Esophagus (tissue), 2 donors: ENCODE measurements around the gene C5AR2. TPM values are rescaled to one million over a fixed set of nuclear protein-coding genes. Genes with fewer than 3 reads are reported as not detected.
"Not testable (repeated sequence)": the region's sequence is repeated elsewhere in the genome, so short reads cannot be mapped to it uniquely, and the experiment has no call there.

Experiments
- H3K27ac ChIP-seq, 2 donors: one replicate each; pipeline ENCODE4 v1.5.1; 2013; ENCODE audit warnings: low read depth in 2 of 2, mild to moderate bottlenecking in 2 of 2, inconsistent platforms in 1 of 2, low read length in 1 of 2, moderate library complexity in 1 of 2
- H3K27me3 ChIP-seq, 2 donors: one replicate each; pipeline ENCODE4 v1.6.1; 2013; ENCODE audit warnings: low read length in 2 of 2, control low read depth in 1 of 2, mild to moderate bottlenecking in 1 of 2; ENCODE audit not compliant: insufficient read depth in 2 of 2, control insufficient read depth in 1 of 2
- H3K36me3 ChIP-seq, 2 donors: one replicate each; pipeline ENCODE4 v1.6.1; 2013; ENCODE audit warnings: low read length in 1 of 2; ENCODE audit not compliant: control insufficient read depth in 2 of 2, insufficient read depth in 2 of 2
- H3K4me1 ChIP-seq, 2 donors: one replicate each; pipeline ENCODE4 v1.6.1; 2013; ENCODE audit warnings: low read length in 1 of 2; ENCODE audit not compliant: control insufficient read depth in 2 of 2, insufficient read depth in 2 of 2
- H3K4me3 ChIP-seq, 2 donors: one replicate each; pipeline ENCODE4 v1.5.1; 2013; ENCODE audit warnings: low read length in 2 of 2, mild to moderate bottlenecking in 2 of 2, low read depth in 1 of 2, moderate library complexity in 1 of 2
- H3K9me3 ChIP-seq, 2 donors: one replicate each; pipeline ENCODE4 v1.6.1; 2013; ENCODE audit warnings: mild to moderate bottlenecking in 2 of 2, low read depth in 1 of 2, low read length in 1 of 2, moderate library complexity in 1 of 2; ENCODE audit not compliant: control insufficient read depth in 2 of 2, insufficient read depth in 1 of 2
- WGBS, 2 donors: extraction: QIAGEN DNeasy Blood & Tissue Kit; methylation state at CpG; one replicate each; pipeline ENCODE4 v1.1.7; 2013; 5-methylcytosine and 5-hydroxymethylcytosine counted together
- polyA plus RNA-seq, 2 donors: library from polyadenylated mRNA; stranded (reverse); fragments of 200-250 nt; gene quantifications; one replicate each; pipeline ENCODE4 v1.2.3, GENCODE V29; 2013
- donor health status: healthy with polysubstance abuse.
- donor health status: Bipolar disorder and iron deficiency.

The C5AR2 gene
- polyA plus RNA-seq, 2 donors: 0.12 to 0.29 TPM

- Histone ChIP-seq H3K27ac (no peak overlapping the region), H3K4me3 (no peak overlapping the region), H3K27me3 (no peaks in the 10 kb centered on the region), H3K4me1 (no peaks in the 10 kb centered on the region), H3K9me3 (no peaks in the 10 kb centered on the region), H3K36me3 (peaks cover 19 to 70% of the 10 kb centered on the region in 2 donors)
- WGBS, 2 donors: 91 to 92% methylated on average over 23 of the region's 23 CpGs
Measured at GRCh38 chr19:47379381-47379938, 47.5 kb downstream of the C5AR2 start.

- peaks cover 18 to 59% of the 10 kb centered on the region in 2 donors for H3K36me3 ChIP-seq
- H3K4me1 ChIP-seq: no peaks in the 10 kb centered on the region
- no peak overlapping the region for H3K27ac ChIP-seq
- no peaks in the 10 kb centered on the region for H3K9me3 ChIP-seq
- 94 to 95% methylated on average over 6 of the region's 6 CpGs for WGBS, 2 donors
- no peaks in the 10 kb centered on the region for H3K27me3 ChIP-seq
- no peak overlapping the region for H3K4me3 ChIP-seq
Measured at GRCh38 chr19:47380559-47380958, 48.6 kb downstream of the C5AR2 start.

- no peak overlapping the region for H3K4me3 ChIP-seq
- no peaks in the 10 kb centered on the region for H3K9me3 ChIP-seq
- H3K27me3 ChIP-seq: no peaks in the 10 kb centered on the region
- no peak overlapping the region for H3K27ac ChIP-seq
- no peaks in the 10 kb centered on the region for H3K4me1 ChIP-seq
- peaks cover 12 to 53% of the 10 kb centered on the region in 2 donors for H3K36me3 ChIP-seq
- 86 to 88% methylated on average over 14 of the region's 14 CpGs for WGBS, 2 donors
Measured at GRCh38 chr19:47381121-47381520, 49.1 kb downstream of the C5AR2 start.

GRCh38 chr19:47381653-47382279, 49.8 kb downstream of the C5AR2 start:
- H3K4me3 ChIP-seq: no peak overlapping the region
- H3K27ac ChIP-seq: no peak overlapping the region
- peaks cover 12 to 47% of the 10 kb centered on the region in 2 donors for H3K36me3 ChIP-seq
- WGBS, 2 donors: 71 to 78% methylated on average over 11 of the region's 11 CpGs
- H3K9me3 ChIP-seq: no peaks in the 10 kb centered on the region
- no peaks in the 10 kb centered on the region for H3K4me1 ChIP-seq
- H3K27me3 ChIP-seq: no peaks in the 10 kb centered on the region

- H3K36me3 ChIP-seq: peaks cover 12 to 31% of the 10 kb centered on the region in 2 donors
- not testable (repeated sequence) for H3K9me3 ChIP-seq, H3K27ac ChIP-seq, H3K27me3 ChIP-seq, H3K4me1 ChIP-seq, H3K4me3 ChIP-seq
- 80 to 82% methylated on average over 5 of the region's 5 CpGs for WGBS, 2 donors
Measured at GRCh38 chr19:47383890-47384289, 51.9 kb downstream of the C5AR2 start.

GRCh38 chr19:47384533-47384932, 52.6 kb downstream of the C5AR2 start:
- H3K27me3 ChIP-seq, H3K9me3 ChIP-seq, H3K4me1 ChIP-seq, H3K4me3 ChIP-seq, H3K27ac ChIP-seq: not testable (repeated sequence)
- 74 to 87% methylated on average over 4 of the region's 4 CpGs for WGBS, 2 donors
- H3K36me3 ChIP-seq: peaks cover 12 to 26% of the 10 kb centered on the region in 2 donors

- not testable (repeated sequence) for H3K9me3 ChIP-seq, H3K27me3 ChIP-seq, H3K36me3 ChIP-seq, H3K4me1 ChIP-seq, H3K27ac ChIP-seq, H3K4me3 ChIP-seq
- 84 to 87% methylated on average over 12 of the region's 12 CpGs for whole genome bisulfite sequencing, 2 donors
Measured at GRCh38 chr19:47386582-47386981, 54.6 kb downstream of the C5AR2 start.

- H3K36me3 ChIP-seq: not testable (repeated sequence)
- 61 to 77% methylated on average over 3 of the region's 3 CpGs for whole genome bisulfite sequencing, 2 donors
Measured at GRCh38 chr19:47387623-47388022, 55.6 kb downstream of the C5AR2 start.

GRCh38 chr19:47388721-47389120, 56.7 kb downstream of the C5AR2 start:
- not testable (repeated sequence) for H3K4me3 ChIP-seq, H3K27ac ChIP-seq, H3K9me3 ChIP-seq, H3K36me3 ChIP-seq, H3K27me3 ChIP-seq, H3K4me1 ChIP-seq
- 79 to 86% methylated on average over 5 of the region's 5 CpGs for WGBS, 2 donors

More at GRCh38 chr19:47387623-47388022, 55.6 kb downstream of the C5AR2 start:
- not testable (repeated sequence) for H3K9me3 ChIP-seq, H3K4me3 ChIP-seq, H3K4me1 ChIP-seq, H3K27me3 ChIP-seq, H3K27ac ChIP-seq

GRCh38 chr19:47389150-47389556, 57.2 kb downstream of the C5AR2 start:
- H3K4me1 ChIP-seq: no peaks in the 10 kb centered on the region
- H3K9me3 ChIP-seq: no peaks in the 10 kb centered on the region
- H3K27ac ChIP-seq: no peak overlapping the region
- 67% methylated on average over 9 of the region's 9 CpGs for WGBS, 2 donors
- no peaks in the 10 kb centered on the region for H3K27me3 ChIP-seq
- no peaks in the 10 kb centered on the region for H3K36me3 ChIP-seq
- no peak overlapping the region for H3K4me3 ChIP-seq
